Activated T-helper 9 cell treated with anti-CD3 and anti-CD28 coated beads, Interleukin-2, amount 50 U/mL, for 16 hours (primary cell): Measurements from ENCODE around the gene BLOC1S1.

Source experiments
- DNase-seq: peaks from one replicate; pipeline ENCODE4 v3.0.0-alpha.2; 2020; ENCODE audit warnings: low read depth

Gene BLOC1S1

DNA sequence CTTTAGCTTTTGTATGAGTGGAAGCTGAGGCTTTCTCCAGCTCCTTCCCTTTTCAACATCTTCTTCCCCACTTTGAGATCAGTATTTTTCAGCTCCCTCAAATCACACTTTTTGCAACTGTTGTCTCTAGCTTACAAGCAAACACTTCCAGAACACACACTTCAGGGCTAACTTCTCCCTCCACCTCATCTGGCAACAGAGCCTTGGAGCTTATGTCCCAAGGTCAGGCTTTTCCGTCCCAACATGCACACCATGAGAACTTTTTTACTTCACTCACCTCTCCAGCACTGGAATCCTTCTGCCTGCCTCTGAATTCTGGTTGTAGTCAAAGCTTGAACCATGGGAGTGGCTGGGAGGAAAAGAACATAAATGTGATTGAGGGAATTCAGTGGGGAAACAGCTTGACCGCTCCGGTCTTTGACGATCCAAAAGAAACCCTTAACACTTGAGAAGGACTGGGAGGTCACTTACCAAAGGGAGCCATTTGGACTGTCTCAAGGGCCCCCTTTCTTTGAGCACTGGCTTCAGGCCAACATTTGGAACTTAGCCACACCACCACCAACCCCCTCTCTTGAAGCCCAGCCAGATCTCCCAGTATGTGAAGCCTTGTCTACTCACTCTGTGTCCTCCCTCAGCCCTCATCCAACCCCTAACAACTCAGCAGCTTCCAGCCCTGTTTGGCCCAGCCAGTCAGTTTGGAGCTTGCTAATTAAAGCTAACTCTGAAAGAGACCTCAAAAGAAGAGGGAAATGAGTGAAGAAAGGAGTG, 3.9 kb upstream of the BLOC1S1 start:
- no peak for DNase-seq

- no peak for DNase-seq
Observed at GRCh38 chr12:55712700-55713415, 3.0 kb upstream of the BLOC1S1 start.

DNA sequence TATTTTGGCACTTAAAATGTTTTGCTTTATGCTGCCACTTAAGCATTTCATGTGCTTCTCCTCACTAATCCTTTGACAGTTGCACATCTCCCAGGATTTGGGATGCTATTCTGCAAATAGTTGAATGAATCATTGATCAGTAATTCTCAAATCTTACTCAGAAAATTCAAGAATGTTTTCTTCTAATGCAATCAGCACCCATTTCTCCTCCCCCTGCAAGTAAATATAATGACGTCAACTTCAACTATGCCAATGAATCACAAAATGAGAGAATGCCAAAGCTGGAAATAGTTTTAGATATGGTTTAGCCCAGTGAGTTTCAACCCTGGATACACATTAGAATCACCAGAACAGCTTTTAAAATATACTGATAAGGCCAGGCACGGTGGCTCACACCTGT, 2.1 kb upstream of the BLOC1S1 start:
- no peak for DNase-seq

- DNase-seq: no peak
Observed at GRCh38 chr12:55715169-55715764, 579 bp upstream of the BLOC1S1 start.

DNA sequence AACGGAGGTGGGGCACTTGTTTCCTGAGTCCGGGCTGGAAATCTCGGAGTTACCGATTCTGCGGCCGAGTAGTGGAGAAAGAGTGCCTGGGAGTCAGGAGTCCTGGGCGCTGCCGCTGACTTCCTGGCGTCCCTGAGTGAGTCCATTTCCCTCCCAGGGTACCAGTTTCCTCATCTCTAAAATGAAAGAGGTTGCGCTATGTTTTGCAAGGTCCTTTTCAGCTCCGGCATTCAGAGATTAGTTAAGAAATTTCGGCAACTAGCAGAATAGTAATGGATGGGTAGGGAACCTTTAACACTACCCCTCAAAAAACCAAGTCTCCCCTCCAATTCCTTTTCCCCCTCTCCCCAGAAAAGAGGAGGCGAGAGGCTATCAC, 724 bp downstream of the BLOC1S1 start:
- DNase-seq: no peak

DNA sequence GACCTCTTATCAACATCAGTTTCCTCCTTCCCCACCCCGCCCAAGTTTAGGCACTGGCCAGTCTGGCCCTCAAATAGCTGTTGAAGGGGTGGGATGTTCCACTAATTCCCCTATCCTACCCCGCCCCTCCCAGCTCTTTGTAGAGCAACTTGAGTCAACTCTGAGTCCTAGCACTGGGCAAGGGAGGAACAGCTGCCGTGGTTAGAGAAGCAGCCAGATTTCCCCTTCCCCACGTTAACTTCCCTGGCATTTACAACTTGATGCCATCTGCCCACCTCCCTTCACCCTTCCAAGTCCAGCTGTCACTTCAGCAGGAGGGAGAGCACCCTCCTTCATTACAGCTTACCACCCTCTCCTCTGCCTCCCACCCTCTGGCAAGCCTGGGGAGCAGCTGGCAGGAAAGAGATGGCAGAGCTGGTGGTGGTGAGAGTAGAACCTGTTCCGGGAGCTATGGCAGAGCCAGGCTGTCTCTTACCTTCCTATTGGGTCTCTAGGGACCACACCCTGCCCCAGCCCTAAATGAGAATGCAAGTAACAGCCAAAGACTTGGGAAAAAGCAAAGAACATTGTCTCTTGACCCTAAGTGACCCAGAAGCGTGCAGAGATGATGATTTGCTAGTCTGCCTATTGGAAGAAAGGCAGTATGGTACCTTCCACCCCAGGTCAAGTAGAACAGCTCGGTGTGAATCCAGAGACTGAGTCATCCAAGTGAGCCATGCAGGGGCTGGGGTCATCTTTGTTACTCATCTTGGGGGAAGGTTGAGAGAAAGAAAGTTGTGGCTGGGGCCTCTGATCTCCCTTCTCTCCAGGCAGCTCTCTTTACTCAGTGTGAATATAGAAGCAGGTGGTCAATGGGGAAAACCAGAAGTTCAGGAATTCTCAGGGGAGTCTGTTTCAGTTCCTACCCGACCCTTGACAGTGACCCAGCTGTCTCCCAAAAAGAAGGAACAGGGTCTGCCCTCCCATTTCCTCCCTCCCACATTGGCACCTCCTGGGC, 1.5 kb downstream of the BLOC1S1 start:
- no peak for DNase-seq

DNA sequence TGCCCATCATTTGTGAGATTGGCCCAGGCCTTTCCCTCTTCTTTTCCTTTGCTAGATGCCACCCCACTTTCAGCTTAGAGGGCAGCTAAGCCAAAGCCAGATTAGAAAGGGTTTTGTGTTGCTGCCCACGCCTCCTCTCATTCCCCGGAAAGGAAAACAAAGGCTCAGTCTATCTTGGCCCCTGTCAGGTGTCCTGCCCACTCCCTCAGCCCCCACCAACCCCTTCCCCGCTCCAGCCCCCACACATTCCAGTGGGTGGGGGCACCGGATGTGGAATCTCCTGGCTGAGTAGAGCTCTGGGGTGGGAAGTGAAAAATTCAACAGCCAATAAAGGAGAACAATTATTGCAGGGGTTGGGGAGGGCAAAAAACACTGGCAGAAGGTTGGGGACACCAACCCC, 2.2 kb downstream of the BLOC1S1 start:
- DNase-seq: no peak

DNA sequence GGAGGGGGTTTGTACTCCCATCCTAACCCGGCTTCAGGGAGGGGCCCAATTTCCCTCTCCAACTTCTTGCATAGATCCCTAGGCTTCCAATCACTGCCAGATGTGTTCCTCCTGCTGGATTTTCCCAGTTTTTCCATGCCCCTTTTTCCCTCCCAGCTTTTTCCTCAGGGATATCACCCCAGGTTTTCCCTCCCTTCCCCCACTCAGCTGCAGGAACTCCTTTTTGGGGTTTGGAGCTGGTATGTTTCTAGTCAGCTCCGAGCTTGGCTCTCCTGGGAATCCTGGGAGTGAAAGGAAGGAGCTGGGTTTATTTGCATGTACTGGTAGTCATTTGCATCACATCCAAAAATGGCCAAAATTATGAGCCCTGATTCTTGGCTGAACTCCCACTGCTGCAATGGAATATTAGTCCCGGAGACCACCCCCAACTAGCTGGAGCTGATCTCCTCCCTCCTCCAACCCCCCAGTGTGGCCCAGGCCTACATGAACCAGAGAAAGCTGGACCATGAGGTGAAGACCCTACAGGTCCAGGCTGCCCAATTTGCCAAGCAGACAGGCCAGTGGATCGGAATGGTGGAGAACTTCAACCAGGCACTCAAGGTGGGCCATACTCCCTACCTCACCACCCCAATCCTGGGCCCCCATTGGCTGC, 2.9 kb downstream of the BLOC1S1 start:
- DNase-seq: no peak

DNA sequence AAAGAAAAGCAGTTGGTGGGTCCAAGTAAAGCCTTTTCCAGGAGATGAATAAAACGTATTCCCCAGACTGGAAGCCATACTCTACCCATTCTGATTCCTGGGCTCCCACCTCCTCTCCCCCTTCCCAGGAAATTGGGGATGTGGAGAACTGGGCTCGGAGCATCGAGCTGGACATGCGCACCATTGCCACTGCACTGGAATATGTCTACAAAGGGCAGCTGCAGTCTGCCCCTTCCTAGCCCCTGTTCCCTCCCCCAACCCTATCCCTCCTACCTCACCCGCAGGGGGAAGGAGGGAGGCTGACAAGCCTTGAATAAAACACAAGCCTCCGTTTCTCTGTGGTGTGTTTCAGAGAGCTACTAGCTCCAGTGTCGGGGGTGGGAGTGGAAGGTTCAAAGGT, 3.5 kb downstream of the BLOC1S1 start:
- no peak for DNase-seq

DNA sequence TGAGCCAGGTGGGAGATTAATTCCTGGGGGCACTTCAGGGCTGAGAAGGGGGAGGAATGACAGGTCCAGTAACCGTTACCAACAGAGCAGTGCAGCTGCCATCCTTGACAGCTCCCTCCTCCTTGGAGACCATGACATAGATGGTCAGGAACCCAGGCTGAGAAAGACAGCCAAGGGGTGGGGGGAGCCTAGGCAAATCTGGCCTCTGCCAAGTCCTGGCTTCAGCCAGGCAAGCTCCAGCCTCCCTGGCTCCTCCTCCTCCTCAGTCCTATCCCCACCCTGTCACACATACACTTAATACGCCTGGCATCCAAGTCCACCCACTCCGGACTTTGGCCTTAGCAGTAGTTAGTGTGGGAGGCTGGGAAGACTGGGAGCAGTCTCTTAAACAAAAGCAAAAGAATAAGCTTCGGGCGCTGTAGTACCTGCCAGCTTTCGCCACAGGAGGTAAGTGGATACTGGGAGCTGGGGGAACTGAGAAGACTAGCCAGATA, 4.3 kb downstream of the BLOC1S1 start, which contains the start of gene RDH5:
Gene RDH5 (plus strand): TSS at position 323 of the 494 bp plus-strand sequence. CDS start 792 bp downstream, outside the sequence.
- no peak for DNase-seq

GRCh38 chr12:55720894-55721444, 5.1 kb downstream of the BLOC1S1 start:
- DNase-seq: no peak

- no peak for DNase-seq
Observed at GRCh38 chr12:55721601-55722213, 5.9 kb downstream of the BLOC1S1 start.

- DNase-seq: no peak
Observed at GRCh38 chr12:55722948-55723347, 7.1 kb downstream of the BLOC1S1 start.

DNA sequence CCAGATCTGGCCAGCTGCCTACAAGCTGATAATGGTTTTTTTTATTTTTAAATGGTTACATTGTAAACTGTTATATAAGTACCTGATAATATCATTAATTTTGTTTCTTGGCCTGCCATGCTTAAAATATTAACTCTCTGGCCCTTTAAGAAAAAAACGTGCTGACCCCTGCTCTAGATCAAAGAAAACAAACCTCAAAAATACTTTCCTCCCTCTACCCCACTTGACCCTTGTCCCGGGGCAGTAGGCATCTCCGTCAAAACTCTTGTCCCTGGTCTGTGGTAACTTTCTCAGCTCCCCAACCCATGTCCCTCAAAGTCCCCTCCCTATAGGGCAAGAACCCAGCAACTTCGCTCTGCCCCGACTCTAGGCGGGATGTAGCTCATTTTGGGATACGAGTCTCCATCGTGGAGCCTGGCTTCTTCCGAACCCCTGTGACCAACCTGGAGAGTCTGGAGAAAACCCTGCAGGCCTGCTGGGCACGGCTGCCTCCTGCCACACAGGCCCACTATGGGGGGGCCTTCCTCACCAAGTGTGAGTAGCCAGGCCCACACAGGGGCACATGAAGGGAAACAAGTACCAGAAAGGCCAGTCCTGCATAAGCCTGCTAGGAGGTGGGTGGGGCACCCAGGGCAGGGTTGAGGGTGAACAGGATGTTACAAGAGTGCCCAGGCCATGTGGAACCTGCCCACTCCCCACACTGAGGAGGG, 7.8 kb downstream of the BLOC1S1 start:
- DNase-seq: no peak

- peak; percentile 38 for DNase-seq
Observed at GRCh38 chr12:55724226-55724939, 8.5 kb downstream of the BLOC1S1 start.

GRCh38 chr12:55724940-55725309, 9.1 kb downstream of the BLOC1S1 start:
- no peak for DNase-seq

DNA sequence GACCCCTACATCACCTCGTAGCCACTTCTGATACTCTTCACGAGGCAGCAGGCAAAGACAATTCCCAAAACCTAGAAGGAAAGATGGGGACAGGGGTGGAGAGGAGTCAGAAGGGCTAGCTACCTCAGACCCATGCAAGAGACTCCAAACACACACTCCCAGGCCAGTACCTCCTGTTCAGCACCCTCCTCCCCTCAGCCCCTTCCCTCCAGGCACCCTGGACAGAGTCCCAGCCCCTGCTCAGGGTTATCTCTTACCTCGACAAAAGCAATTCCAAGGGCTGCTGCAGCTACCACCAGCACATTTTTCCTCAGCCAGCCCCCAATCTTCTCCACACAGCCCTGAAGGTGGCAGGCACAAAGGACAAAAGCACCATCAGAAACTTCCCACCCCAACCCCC, 9.7 kb downstream of the BLOC1S1 start:
- no peak for DNase-seq

- no peak for DNase-seq
Observed at GRCh38 chr12:55726971-55727370, 11.1 kb downstream of the BLOC1S1 start.

DNA sequence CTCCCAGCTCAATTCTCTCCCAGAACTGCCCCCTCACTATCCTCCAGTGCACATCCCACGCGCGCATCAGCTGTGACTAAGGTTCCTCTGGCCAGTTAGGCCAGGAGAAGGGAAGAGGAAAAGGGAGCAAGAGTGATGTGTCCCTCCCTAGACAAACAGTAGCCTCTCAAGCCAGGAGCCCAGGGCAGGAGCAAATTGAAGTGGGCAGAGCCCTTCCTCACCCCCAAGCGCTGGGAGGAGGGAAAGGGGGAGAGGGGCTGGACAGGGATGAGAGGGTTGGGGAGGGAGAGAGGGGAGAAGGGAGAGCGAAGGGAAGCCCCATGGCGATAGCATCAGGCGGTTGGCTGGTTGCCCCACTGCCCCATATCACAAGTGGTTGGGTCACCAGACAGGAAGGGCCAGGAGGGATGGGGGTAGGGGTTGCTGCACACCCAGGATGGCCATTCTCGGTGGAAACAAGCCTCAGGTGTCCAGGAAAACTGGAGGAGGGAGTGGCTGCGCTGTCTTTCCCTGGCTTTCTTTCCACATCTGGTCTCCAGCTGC, 11.9 kb downstream of the BLOC1S1 start:
- no peak for DNase-seq
